HG02938 (cell line): ENCODE data around the gene MROH2B.
"Not testable (repeated sequence)": the region's sequence is repeated elsewhere in the genome, so short reads cannot be mapped to it uniquely, and the experiment has no call there.

Experiments used
- ATAC-seq: cut with Tn5 transposase; IDR thresholded peaks from one replicate; pipeline ENCODE4 v1.9.1; 2021; ENCODE audit warnings: mild to moderate bottlenecking, moderate library complexity; ENCODE audit not compliant: unreplicated experiment

Gene MROH2B

DNA sequence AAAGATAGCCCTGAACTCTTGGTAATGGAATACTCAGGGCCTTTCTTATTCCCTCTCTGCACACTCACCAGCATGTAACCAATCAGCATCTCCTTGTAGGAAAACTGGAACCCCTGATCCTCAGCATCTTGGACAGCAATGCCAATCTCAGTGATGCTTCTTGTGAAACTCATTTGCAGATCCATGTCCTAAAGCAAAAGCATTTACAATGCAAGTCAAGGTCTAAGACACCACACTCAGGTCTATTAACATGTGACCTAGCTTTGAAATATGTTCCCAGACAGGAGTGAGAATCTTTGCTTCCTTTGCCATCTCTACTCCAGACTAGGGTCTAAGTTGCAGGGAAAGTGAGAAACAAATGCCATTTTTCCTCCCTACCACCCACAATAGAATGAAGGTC is 38.2 kb downstream of the MROH2B start:
- ATAC-seq: no peak

DNA sequence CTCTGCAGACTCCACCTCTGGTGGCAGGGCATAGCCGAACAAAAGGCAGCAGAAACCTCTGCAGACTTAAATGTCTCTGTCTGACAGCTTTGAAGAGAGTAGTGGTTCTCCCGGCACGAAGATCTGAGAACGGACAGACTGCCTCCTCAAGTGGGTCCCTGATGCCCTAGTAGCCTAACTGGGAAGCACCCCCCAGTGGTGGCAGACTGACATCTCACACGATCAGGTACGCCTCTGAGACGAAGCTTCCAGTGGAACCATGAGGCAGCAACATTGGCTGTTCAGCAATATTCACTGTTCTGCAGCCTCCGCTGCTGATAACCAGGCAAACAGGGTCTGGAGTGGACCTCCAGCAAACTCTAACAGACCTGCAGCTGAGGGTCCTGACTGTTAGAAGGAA is 48.5 kb downstream of the MROH2B start:
- not testable (repeated sequence) for ATAC-seq

DNA sequence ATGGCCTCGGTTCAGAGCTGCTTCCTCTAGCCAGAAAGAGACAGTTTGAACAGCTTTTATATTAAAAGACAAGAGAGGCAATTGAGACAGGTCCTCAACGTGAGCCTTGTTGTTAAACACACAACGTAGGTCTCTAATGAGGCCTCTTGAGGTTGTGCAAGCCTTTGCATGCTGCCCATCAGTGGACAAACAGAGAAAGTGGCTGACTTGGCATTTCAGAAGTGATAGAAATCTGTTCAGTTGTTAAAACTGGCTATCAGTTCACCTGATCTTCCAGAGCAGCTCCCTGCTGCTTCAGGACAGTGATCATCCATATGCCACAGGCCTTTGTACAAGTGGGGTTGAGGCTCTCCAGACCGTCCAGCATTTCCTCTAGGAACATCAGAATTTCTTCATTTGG is 58.8 kb downstream of the MROH2B start:
- ATAC-seq: no peak

DNA sequence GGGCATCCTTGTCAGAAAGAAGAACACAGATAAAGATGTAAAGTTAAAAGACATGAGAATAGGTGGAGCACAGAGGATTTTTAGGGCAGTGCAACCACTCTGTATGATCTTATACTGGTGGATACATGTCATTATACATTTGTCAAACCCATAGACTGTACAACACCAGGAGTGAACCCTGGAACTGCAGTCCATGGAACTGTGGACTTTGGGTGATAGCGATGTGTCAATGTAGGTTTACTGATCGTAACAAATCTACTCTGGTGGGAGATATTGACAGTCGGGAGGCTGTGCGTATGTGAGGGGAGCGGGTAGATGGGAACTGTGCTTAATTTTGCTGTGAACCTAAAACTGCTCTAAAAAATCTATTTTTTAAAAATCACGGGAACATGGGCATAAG is 60.6 kb downstream of the MROH2B start:
- no peak for ATAC-seq

DNA sequence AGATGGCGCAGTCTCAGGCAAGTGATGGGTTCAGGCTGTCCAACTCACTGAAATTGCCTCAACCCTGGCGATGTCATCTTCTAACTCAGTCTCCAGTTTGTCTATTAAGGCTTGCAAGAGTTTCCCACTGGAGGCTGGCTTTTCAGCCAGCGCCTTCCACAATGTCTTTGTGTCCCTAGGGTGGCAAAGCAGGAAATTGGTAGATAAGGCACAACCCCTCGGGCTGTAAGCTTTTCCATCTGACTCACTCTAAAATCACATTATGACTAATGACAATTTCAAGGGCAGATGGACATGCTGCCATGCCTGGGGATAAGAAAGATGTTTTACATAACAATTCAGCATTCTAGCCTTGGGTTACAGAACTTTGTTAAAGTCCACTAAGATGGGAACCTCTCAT is 61.9 kb downstream of the MROH2B start:
- ATAC-seq: no peak

DNA sequence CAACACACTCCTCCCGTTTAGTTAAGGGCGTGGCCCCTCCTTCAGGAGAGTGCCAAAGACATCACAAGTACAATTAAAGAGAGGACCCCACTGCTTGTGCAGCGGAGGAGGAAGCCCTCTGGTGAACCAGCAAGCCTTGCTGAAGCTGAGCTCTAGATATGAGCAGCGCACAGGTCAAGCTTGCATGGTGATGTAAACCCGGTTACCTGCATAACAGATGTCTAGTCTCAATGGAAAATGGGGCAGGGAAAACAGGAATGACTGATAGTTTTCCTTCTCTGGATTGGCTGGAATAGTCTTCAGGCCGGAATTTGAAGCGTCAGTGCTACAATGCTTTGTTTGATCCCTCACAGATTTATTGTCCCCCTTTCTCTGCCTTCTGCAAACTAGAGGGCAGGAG is 66.2 kb downstream of the MROH2B start:
- ATAC-seq: no peak

DNA sequence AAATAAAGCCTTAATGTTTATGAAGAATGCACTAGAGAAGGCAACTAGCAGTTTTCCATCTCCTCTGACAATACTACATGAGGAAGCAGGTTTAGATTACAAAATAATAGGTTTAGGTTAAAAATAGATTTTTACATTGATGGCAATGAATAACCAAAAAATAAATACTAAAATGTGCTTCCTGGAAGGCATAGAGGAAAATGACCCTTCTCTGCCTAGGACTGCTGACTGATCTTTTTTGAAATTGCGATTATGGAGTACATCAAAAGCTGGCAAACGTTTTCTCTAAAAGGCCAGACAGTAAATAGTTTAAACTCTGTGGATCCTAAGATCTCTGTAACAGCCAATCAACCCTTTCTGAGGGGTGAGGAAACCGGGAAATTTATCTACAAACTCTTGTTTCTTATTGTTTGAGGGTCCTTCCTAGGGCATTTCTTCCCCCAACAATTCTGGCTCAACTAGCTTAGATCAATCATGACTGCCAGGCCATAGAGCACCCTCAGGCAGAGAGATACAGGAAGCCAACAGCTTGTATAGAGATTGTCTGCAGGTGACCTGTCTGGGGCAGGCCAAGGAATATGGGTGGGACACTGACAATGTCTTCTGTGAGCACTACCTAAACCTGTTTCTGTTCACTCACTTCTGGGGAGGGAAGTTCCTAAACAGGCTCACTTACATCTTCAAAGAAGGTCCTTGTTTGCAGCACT is 67.3 kb downstream of the MROH2B start:
- no peak for ATAC-seq

DNA sequence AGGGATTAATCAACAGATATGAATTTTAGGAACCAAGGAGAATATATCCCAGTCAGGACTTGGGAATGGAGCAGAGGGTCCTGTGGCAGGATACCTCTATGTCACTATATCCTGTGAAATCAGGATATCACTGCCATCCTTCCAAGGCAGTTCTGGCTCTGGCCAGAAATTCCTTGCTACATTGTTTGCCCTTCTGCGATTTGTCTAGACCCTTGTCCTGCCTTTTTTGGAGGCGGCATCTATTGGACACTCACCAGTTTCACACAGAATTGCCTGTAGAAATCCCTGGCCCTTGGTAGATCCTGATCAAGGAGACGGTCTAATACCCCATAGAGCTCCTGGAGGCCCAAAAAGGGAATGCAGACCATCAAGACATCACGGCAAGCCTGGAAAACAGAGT is 71.2 kb downstream of the MROH2B start:
- no peak for ATAC-seq

DNA sequence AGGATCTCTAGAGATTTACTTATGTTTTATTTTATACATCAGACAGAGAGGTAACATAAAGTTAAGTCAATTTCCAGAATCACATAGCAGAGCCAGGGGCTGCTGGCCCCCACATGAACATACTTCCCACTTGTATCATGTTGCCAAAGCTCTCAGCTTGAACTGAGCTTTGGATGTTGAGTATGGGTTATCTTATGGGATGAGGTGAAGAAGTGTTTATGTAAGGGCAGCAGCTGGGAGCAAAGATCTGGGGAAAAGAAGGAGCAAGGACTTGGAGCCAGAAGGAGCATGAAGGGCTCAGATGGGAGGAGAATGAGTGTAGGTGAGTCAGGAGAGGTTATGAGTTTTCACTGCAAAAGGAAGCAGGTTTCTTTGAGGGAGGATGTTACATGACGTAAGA is 72.0 kb downstream of the MROH2B start:
- no peak for ATAC-seq

DNA sequence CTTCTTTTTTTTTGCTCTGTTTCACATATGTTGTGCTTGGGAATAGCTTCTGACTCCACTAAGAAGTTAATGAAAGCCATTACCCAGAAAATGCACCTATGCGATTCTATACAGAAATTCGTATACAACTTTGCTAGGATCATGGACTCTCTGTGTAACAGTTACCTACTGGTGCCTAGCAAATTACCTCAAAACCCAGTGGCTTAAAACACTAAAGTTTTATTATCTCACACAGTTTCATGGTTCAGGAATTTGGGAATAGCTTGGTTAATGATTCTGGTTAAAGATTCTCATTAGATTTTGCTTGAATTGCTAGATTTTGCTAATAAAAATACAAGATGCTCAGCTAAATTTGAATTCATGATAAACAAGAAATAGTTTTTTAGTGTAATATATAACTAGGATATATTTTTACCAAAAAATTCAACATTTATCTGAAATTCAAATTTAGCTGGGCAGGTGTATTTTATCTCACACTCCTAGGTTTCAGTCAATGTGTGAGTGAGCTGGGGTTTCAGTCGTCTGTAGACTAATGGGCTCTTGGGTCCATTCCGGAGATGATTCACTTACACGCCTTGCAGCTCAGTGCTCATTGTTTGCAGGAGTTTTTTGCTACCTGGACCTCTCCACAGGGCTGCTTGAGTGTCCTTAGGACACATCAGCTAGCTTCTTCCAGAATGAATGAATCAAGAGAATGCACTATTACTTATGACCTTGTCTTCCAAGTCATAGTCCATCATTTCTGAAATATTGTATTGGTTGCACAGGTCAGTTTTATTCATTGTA is 75.1 kb downstream of the MROH2B start:
- ATAC-seq: no peak

DNA sequence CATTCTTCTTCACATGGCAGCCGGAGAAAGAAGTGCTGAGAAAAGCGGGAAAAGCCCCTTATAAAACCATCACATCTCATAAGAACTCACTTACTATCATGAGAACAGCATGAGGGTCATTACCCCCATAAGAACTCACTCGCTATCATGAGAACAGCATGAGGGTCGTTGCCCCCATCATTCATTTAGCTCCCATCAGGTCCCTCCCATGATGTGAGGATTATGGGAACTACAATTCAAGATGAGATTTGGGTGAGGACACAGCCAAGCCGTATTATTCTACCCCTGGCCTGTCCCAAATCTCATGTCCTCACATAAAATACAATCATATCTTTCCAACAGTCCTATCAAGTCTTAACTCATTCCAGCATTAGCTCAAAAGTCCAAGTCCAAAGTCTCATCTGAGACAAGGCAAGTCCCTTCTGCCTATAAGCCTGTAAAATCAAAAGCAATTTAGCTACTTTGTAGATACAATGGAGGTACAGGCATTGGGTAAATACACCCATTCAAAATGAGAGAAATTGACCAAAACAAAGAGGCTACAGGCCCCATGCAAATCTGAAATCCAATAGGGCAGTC is 79.1 kb downstream of the MROH2B start:
- no peak for ATAC-seq

DNA sequence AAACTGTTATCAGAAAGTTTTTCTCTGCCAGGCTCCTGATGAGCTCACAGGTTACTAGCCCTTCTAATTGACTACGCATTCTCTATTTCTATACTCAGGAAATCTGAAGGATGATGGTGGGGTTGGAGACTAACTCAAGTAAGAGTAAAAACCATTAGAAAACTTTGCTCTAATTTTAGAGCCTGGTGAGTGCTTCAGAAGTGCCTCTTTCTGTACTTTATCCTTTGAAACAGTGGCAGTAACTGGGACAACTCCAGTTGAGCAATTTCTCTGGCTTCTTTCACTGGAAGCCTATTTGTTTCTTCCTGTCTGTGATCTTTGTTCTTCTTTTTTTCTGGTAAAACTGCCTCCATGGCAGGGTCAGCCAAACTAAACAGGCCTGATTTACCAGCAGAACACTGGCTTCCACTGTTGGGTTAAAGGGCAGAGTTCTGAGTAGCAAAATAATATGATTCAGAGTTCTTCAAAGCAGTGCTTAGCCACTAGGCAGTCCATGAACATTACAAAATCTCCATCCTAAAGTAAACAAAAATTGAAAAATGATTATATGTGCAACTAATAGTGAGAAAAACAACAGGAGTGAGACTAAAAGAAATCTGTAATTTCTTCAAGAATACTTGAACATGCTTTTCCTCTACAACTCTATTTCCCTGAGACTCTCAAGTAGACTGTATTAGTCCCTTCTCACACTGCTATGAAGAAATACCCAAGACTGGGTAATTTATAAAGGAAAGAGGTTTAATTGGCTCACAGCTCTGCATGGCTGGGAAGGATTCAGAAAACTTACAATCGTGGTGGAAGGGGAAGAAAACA is 79.8 kb downstream of the MROH2B start:
- no peak for ATAC-seq

DNA sequence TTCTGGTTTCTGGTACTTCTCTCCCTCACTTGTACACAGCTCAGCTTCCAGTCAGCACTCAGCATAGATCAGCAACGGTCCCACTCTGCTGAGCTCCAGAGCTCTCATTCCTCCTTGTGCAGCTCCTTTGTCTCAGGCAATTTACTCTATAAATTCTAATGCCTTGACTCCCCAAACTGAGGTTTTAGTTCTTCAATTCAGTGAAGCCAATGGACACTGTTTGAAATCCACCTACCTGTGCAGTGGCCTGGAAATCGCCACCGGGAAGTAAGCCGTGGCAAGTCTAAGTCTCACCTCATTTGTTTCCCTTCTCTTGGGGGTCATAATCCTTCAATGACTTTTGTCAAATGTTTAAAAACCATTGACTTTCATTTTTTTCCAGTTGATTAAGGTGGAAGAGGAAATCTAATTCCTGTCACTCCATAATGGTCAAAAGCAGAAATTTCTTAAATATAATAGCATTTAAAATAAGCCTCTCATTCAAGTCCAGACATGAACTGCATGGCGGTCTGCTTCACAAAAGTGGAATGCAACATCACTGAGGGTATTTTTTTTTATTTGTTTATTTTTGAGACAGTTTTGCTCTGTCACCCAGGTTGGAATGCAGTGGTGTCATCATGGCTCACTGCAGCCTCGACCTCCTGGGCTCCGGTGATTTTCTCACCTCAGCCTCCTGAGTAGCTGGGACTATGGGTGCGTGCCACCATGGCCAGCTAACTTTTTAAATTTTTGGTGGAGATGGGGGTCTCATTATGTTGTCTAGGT is 82.2 kb downstream of the MROH2B start:
- ATAC-seq: no peak

DNA sequence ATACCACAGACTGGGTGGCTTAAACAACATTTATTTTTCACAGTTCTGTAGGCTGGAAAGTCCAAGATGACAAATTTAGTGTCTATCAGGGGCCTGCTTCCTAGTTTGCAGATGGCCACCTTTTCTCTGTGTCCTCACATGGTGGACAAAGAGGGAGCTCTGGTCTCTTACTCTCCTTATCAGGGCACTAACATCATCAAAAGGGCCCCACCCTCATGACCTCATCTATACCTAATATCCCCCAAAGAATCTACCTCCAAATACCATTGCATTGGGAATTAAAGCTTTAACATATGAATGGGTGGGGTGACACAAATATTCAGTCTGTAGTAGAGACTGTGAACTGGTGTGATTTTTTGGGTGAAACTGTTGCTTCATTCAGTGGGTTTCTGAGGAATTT is 83.8 kb downstream of the MROH2B start:
- ATAC-seq: no peak

DNA sequence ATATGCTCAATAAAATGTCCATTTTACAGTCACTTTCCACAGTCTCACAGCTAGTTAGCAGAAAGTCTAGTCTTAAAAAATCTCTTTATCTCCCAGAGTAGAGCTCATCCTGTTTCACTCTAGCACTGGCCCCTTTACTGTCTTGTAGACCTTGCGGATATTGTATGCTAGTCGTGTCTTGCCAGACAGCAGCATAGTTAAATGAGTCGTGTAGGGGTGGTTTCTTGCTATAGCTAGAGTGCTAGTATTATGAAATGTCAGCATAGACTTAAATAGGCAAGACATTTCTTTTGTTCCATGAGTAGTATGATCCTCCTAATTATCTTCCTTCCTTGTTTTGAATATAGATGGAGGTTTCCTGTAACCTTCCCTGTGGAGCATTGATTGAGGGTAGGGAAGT is 84.5 kb downstream of the MROH2B start:
- ATAC-seq: no peak

DNA sequence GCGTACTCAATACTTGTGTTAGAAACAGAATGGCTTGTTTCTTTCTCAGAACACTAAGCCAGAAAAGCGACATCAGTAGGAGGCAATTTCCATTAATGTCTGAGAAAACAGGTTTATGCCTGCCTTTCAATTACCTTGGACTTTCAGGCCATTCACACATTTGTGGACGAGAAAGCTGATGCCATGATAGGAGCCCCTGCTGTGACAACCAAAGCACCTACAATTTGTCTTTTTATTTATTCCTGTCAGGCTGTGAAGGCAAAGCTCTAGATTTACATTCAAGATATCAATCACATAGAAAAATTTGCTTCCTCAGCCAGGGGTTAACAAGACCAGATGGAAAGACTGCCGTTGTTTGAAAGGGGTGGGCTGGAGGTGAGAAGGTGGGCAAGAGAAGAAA is 85.6 kb downstream of the MROH2B start:
- ATAC-seq: no peak

DNA sequence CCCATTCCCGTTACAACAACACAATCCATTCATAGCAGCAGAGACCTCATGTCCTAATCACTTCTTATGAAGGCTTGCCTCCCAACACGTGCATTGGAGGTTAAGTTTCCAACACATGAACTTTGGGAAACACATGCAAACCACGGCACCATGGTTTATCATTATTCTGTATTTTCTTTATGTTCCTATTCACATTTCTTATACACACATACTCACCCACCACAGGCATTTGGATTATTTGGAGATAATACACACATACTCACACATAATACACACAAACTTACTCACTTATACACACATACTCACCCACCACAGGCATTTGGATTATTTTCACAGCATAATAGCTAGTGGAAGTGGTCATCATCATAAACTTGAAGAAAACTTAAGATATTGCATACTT is 86.3 kb downstream of the MROH2B start:
- ATAC-seq: no peak

DNA sequence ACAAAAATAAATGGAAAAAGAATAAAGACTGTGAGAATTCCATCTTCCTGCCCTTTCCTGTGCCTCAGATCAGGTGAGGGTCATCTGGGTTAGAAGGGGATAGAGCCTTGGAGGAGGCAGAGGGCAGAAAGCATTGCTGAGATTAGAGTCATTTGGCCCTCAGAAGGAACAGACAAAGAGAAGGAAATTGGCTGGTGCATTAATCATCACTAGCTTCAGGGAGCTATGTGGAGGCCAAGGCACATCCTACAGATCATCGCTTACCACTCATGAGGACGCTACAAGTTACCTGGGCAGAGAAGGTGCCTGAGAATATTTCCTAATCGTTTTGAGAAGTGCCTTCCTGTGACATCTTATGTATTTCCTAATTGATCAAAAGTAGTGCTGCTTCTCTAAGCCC is 87.4 kb downstream of the MROH2B start:
- ATAC-seq: no peak

DNA sequence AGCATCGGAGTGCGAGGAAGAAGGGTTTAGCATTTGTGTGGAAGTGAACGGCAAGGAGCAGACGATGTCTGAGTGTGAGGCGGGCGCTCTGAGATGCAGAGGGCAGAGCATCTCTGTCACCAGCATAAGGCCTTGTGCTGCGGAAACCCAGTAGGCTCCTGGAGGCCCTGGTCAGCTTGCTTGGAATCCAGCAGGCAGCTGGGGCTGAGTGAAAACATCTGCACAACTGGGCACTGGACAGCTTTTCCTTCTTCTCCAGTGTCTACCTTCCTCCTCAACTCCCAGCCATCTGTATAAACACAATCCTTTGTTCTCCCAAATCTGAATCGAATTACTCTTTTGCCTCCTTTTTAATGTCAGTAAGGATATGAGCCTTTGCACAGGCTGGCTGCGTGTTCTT is 89.7 kb downstream of the MROH2B start:
- no peak for ATAC-seq

DNA sequence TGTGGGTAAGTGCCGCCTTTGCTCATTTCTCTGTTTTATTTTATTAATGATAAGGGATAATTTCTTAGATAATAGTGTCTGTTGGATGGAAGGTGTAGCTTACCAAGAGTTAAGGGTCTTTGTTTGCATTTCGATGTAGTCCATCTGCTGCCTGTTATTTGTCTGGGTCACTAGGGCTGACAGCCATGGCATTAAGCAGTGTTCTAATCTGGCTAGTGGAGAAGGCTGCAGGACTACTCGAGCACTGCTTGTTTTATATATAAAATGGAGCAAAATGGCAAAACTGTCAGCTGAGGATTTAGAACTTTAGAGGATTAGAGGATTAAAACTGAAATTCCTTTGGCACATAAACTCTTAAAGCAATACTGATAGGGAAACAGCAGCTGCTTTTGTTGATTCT is 94.3 kb downstream of the MROH2B start:
- ATAC-seq: no peak

DNA sequence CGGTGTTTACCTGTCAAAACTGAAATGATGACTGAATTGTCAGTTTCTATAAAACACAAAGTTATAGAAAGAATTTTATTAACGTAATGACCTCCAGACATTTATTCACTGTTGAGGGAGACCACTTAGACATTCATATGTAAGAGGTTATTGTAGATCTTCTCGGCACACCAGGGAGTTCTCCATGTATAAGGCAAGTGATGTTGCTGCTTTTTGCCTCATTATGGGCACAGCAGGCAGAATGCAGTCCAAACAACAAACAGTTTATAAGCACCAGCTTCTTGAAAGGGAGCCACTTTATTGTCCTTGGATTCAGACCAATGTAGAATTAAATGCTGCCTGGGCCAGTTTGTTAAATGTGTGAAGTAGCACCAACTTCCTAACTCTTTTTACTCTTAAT is 95.1 kb downstream of the MROH2B start:
- ATAC-seq: no peak
